ENCODE data around the gene EOMES. TPM values are rescaled to one million over a fixed set of nuclear protein-coding genes. Genes with fewer than 3 reads are reported as not detected.

EOMES gene
- total and polyA plus RNA-seq, 8 donors = 0.05 to 0.41 (median 0.26) TPM

GRCh38 chr3:27667751-27668150 is 54.4 kb downstream of the EOMES start:
- 53 to 72% methylated on average over 2 of the region's 2 CpGs for WGBS, 2 donors
- H3K4me1 ChIP-seq = no peaks in the 10 kb centered on the region
- FAIRE-seq = no peak
- no peak overlapping the region for H3K4me3 ChIP-seq
- DNase-seq = no peak
- ATAC-seq = no peak
- H3K27me3 ChIP-seq = no peaks in the 10 kb centered on the region
- no peak overlapping the region for H3K27ac ChIP-seq
- intact Hi-C loops (cut with DNase I) = loop anchor here in 1 of 3 donors (10.0 kb wide), 1 partner anchor 343 kb away; no protein-coding TSS in a partner anchor
- no peaks in the 10 kb centered on the region for H3K9me3 ChIP-seq
- H3K36me3 ChIP-seq = no peaks in the 10 kb centered on the region
- TF ChIP-seq, protein P1, sequence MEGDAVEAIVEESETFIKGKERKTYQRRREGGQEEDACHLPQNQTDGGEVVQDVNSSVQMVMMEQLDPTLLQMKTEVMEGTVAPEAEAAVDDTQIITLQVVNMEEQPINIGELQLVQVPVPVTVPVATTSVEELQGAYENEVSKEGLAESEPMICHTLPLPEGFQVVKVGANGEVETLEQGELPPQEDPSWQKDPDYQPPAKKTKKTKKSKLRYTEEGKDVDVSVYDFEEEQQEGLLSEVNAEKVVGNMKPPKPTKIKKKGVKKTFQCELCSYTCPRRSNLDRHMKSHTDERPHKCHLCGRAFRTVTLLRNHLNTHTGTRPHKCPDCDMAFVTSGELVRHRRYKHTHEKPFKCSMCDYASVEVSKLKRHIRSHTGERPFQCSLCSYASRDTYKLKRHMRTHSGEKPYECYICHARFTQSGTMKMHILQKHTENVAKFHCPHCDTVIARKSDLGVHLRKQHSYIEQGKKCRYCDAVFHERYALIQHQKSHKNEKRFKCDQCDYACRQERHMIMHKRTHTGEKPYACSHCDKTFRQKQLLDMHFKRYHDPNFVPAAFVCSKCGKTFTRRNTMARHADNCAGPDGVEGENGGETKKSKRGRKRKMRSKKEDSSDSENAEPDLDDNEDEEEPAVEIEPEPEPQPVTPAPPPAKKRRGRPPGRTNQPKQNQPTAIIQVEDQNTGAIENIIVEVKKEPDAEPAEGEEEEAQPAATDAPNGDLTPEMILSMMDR (IDR thresholded peaks at IDR 0.05) = no peak

- H3K36me3 ChIP-seq = no peaks in the 10 kb centered on the region
- TF ChIP-seq, protein P1 (IDR thresholded peaks at IDR 0.05) = no peak
- no peaks in the 10 kb centered on the region for H3K27me3 ChIP-seq
- H3K27ac ChIP-seq = peak overlapping the region in 1 of 4 donors; percentile 12
- 49 to 50% methylated on average over 3 of the region's 3 CpGs for WGBS, 2 donors
- intact Hi-C loops (cut with DNase I) = loop anchor here in 1 of 3 donors (10.0 kb wide), 1 partner anchor 342 kb away; no protein-coding TSS in a partner anchor
- H3K9me3 ChIP-seq = no peaks in the 10 kb centered on the region
- peak in 1 of 6 donors; percentile 55 for DNase-seq
- H3K4me3 ChIP-seq = no peak overlapping the region
- H3K4me1 ChIP-seq = no peaks in the 10 kb centered on the region
- ATAC-seq = peak in 3 of 4 donors; percentile 34 to 79 (median 71)
- FAIRE-seq = no peak
Measured at GRCh38 chr3:27666708-27667107, 55.4 kb downstream of the EOMES start.

GRCh38 chr3:27666272-27666671 is 55.9 kb downstream of the EOMES start:
- no peak for FAIRE-seq

More at GRCh38 chr3:27666272-27666671, 55.9 kb downstream of the EOMES start:
- ATAC-seq (peak in 2 of 4 donors; percentile 28 to 34), DNase-seq (no peak)
- Histone ChIP-seq H3K36me3 (no peaks in the 10 kb centered on the region), H3K9me3 (no peaks in the 10 kb centered on the region), H3K4me1 (no peaks in the 10 kb centered on the region), H3K27ac (peak overlapping the region in 1 of 4 donors; percentile 12), H3K27me3 (no peaks in the 10 kb centered on the region), H3K4me3 (no peak overlapping the region)
- WGBS, 2 donors = 58 to 59% methylated on average over 1 of the region's 1 CpG
- TF ChIP-seq, protein P1 (IDR thresholded peaks at IDR 0.05) = no peak
- intact Hi-C loops (cut with DNase I) = loop anchor here in 1 of 3 donors (10.0 kb wide), 1 partner anchor 341 kb away; no protein-coding TSS in a partner anchor

Other genes with a start within 250 kb of the EOMES start
- 10 to 100 TPM in 1 of 6 donors, 1 to 10 TPM in 5; 2.4 to 11.1 (median 4.8) TPM for gene SLC4A7, start 237.9 kb downstream of the EOMES start, total RNA-seq
- gene SLC4A7, start 237.9 kb downstream of the EOMES start, polyA plus RNA-seq = 1 to 10 TPM; 1.4 to 3.1 TPM

All from pancreas (tissue), 10 donors.